Lower leg skin (tissue), 3 donors: ENCODE data around the gene ITGB8.

ENCODE experiments used
- CTCF ChIP-seq, 3 donors: fragments of 450-650 bp; IDR thresholded peaks; one replicate each; pipeline ENCODE4 v1.5.1; 2016; ENCODE audit warnings: antibody characterized with exemption in 3 of 3, mild to moderate bottlenecking in 3 of 3, moderate library complexity in 2 of 3
- POLR2A ChIP-seq, 2 donors: fragments of 450-650 bp; IDR thresholded peaks; one replicate each; pipeline ENCODE4 v1.6.1; 2016 to 2017; ENCODE audit warnings: antibody characterized with exemption in 2 of 2, mild to moderate bottlenecking in 1 of 2, moderate library complexity in 1 of 2

- TF ChIP-seq CTCF (IDR thresholded peaks at IDR 0.05): no peak
- no peak for TF ChIP-seq POLR2A (IDR thresholded peaks at IDR 0.05)
Observed at GRCh38 chr7:20402747-20403230, 72.1 kb downstream of the ITGB8 start.
